ENCODE data around the gene IL16.
"Not testable (repeated sequence)": the region's sequence is repeated elsewhere in the genome, so short reads cannot be mapped to it uniquely, and the experiment has no call there.

Gene IL16

DNA sequence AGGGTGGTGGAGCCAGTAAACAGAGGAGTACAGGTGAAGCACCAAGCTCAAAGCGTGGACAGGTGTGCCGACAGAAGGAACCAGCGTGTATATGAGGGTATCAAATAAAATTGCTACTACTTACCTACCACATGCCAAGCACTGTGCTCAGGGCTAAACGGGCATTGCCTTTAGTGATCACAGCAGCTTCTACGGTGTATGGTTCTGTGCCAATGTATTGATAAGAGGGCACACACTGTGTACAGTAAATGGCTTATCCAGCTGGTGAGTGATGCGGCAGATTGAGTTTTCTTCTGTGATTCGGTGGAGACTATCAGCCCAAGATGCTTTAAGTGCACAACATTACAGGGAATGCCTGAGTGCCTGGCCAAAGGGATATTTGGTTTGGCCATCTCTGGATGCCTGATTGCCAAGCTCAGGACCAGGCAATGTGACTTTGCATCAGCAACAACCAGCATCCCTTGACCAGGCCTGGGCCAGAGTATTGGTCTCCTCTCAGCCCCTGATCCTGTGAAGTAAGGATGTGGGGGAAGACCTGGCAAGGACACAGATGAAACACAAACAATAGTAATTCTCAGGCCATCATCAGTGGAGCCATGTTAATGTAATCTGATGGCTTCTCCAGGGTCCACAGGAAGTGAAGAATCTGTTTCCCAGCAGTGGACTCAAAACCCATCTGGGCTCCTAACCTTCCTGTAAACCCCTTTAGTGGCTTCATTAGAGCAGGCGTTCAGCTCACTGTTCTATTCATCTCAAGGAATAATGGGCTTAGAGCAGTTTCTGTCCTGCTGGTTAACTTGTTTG, 113.2 kb downstream of the IL16 start:
- DNase-seq (ENCODE audit: low read depth in 2 of 3, low spot score in 2 of 3), result no peak

DNA sequence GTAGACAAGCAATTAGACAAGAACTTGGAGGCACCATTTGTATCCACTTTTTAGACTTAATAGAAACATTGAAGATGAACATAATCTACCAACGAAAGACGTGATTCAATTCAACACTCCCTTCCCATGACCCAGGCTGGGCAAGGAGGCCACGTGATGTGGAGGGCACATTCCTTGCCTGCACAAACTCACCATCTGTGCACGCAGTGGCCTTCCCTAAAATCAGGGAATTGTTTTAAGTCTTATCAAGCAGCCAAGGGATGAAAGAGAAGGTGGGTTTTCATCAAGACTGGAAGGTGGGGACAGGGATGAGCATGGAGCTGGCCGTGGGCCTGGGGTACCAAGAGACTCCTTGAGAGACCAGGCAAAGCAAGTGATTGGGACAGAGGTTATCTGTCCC, 113.8 kb downstream of the IL16 start:
- DNase-seq (ENCODE audit: low read depth in 2 of 3, low spot score in 2 of 3), result no peak

DNA sequence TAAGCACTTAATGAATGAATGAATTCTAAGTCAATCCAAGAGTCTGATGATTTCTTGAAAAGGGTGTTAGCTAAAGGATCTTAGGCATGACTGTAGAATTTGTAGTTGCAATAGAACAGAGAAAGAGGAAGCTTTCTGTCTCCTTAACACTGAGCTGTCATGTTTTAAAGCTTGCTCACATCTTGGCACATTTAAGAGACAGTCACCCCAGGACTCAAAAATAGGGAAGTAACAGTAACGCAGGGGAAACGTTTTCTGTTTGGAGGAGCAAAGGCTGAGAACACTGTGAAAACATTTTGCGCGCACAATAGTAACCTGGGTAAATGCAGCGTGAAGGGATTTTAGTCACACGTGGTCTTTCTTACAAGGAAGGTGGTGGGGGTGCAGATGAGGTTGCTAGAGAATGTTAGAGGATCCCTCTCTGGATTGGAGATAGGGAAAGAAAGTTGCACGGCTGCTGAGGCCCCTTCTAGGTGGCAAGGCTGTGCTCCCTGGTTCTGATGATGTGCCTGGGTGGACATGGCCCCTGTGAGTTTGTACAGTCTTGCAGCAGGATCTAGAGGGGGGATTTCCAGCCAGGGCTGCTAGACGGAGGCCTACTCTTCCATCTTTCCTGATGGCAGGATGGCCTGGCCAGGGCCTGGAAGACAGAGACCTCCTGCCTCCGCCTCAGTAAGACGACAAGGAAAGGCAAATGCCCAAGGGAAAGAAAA, 115.2 kb downstream of the IL16 start:
- no peak for DNase-seq (ENCODE audit: low read depth in 2 of 3, low spot score in 2 of 3)

DNA sequence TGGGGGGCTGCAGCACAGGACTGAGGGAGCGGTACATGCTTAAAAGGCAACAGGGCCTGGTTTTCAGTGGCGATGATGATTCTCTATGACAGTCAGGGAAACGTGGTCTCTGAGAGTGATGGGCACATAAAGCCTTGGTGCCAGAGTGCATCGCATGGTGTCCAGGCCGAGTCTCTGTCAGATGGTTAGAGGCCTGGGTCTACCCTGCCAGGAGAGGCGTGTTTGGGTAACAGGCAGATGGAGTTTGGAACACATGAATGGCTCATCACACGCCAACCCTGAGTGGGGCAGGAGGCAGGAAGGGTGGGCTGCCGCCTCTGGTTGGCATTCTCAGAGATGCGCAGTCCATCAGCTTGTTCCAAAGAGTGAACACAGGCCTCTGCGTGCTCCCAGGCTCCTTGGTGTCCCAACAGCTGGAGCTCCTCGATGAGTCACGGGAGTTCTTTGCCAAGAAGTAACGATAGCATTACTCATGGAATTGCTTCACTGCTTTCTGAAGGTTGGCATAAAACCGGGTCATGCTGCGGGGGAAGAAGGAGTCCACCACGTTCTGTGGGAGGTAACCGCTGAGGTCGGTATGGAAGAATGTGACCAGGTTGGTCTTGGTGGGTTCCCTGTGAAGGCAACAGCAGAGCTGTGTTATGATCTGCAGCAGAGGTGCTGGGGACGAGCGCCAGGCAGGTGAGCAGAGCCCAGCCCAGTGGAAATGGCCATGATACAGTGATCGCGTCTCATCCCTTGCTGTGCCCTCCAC, 116.3 kb downstream of the IL16 start:
- DNase-seq (ENCODE audit: low read depth in 2 of 3, low spot score in 2 of 3), result no peak

DNA sequence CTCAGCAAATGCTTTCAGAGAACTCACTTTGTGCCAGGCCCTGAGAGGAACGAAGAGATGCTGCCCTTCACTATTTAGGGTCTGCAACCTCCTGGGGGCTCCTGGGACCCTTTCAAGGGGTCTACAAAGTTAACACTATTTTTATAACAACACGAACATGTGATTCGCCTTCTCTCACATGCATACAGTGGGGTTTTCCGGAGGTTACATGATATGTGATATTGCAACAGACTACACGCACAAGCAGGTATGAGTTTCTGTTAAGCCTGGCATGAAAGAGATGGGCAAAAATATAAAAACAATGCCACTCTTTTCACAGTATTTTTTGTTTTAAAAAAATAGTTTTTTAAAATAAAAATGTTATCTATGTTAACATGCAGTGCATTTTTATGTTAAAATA, 117.0 kb downstream of the IL16 start:
- DNase-seq (ENCODE audit: low read depth in 2 of 3, low spot score in 2 of 3), result no peak

DNA sequence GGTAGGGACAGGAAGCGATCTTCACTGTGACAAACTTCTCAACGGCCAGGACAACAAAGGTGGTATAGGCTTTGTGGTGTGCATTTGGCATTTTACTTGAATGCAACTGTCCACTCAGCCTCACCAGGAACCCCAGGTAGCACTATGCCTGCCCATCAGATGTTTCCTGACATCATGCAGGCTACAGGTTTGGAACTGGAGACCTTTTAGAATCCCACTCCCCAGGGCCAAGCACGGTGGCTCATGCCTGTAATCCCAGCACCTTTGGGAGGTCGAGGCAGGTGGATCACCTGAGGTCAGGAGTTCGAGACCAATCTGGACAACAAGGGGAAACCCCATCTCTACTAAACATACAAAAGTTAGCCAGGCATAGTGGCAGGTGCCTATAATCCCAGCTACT, 117.7 kb downstream of the IL16 start:
- no peak for DNase-seq (ENCODE audit: low read depth in 2 of 3, low spot score in 2 of 3)

DNA sequence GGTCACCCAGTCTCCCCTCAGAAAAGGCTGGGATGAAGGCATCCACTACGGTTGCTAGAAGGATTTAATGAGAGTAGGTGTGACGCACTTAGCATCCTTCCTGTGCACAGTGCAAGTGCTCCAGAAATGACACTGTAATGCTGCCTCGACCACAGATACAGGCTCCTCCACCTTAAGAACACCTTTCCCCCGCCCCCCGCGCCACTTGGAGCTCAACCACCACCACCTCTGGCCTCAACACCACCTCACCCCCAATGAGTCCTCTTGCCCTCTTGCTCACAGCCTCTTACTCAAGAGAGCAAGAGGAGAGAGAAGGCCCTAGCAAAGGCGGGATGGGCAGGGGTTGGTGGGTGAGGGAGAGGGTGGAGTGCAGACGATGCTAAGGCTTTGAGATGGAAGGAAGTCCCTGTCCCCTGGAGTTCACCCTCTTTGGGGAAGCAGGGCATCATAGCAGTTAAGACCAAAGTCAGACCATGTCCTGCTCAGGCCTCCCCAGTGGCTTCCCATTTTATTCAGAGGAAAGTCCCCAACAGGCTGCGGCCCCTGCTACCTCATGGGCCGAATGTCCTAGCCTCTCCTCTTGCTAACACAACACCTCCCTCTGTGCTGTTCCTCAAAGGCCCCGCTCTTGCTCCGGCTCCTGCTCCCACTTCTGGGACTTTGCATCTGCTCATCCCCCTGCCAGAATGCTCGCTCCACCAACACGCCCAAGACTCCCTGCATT, 118.9 kb downstream of the IL16 start:
- no peak for DNase-seq (ENCODE audit: low read depth in 2 of 3, low spot score in 2 of 3)

DNA sequence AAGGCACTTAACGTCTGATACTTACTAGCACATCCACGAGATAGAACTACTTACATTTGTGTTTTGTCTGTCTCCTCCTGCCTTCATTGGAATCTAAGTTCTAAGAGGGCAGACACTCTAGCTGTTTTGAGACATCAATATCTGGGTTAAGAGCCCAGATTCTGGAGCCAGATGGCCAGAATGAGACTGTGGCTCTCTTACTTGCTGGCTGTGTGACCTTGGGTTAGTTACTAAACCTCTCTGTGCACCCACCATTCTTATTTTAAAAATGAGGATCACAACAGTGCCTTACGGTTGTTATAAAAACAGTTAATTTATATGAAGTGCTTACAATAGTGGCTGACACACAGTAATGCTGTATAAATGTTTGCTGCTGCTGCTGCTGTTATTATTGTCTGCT, 119.6 kb downstream of the IL16 start:
- no peak for DNase-seq (ENCODE audit: low read depth in 2 of 3, low spot score in 2 of 3)

DNA sequence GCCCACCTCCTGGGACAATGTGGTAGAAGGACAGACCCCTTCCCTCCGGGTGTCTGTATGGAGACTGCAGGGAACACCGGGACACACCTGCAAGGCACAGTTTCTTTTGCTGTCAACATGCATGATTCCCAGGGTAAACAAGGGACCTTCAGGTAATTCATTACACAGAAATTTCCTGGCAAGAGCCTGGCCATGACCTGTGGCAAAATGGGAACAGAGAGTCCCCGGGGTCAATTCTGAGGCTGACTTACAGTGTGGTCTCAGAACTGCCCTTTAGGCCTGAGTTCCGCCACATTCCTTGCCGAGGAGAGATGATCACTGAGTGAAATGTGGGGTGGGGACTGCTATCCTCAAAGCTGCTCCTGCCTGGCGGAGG, 121.0 kb downstream of the IL16 start:
- DNase-seq (ENCODE audit: low read depth in 2 of 3, low spot score in 2 of 3), result no peak

DNA sequence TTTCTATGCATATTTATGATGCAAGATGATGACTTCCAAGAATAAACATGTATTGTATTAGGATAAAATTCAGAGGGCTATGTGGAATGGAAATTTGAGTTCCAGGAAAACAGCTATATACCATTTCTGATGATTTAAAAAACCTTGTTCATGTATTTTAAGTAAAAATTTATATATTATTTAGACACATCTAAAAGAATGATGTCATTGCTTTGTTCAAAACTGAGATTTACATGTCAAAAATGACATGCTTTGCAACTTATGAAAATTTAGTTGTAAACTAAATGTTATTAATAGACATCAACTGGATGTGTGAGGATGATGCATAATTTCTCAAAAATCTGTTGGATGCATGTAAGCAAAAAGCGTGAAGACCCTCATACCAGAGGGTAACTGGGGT, 125.0 kb downstream of the IL16 start:
- DNase-seq (ENCODE audit: low read depth in 2 of 3, low spot score in 2 of 3), result no peak

DNA sequence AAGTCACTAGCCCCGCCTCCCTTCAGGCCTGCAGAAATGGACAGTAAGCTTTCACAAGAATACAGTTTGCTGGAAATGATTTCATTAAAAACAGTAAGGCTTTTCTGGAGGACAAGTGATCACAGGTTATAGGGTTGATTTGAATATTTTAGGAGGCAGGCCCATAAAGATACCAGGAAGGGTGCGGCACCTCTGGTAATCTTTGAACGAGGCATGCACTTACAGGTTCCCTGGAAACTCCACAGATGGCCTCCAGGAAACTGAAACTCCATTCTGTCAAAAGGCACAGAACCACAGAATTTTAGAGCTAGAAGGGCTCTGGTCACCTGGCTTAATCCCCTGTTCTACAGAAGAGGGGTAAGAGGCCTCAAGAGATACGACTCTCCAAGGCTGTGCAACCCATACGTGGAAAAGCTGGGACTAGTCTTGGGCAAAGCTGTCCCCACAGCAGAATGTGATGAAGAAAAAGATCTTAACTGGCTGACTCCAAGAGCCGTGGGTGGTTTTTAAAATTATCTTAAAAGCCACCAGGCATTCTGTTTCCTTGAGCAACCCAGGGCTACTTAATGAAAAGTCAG, 126.1 kb downstream of the IL16 start:
- DNase-seq (ENCODE audit: low read depth in 2 of 3, low spot score in 2 of 3), result no peak

DNA sequence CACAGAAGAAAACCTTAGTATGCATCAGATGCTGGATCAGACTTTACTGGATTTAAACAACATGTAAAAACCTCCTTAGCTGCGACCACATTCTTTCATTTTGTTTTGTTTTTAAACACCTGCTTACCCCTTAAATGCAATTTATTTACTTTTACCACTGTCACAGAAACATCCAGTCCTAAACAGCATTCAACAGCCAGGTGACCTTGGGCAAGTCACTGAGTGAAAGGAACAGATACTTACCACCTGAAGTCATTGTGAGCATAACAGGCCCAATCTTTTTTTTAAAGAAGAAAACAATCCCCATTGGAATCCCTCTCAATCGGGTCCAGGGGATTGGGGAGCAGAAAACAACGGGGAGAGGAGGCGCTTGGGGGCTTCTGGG, 126.9 kb downstream of the IL16 start:
- no peak for DNase-seq (ENCODE audit: low read depth in 2 of 3, low spot score in 2 of 3)

DNA sequence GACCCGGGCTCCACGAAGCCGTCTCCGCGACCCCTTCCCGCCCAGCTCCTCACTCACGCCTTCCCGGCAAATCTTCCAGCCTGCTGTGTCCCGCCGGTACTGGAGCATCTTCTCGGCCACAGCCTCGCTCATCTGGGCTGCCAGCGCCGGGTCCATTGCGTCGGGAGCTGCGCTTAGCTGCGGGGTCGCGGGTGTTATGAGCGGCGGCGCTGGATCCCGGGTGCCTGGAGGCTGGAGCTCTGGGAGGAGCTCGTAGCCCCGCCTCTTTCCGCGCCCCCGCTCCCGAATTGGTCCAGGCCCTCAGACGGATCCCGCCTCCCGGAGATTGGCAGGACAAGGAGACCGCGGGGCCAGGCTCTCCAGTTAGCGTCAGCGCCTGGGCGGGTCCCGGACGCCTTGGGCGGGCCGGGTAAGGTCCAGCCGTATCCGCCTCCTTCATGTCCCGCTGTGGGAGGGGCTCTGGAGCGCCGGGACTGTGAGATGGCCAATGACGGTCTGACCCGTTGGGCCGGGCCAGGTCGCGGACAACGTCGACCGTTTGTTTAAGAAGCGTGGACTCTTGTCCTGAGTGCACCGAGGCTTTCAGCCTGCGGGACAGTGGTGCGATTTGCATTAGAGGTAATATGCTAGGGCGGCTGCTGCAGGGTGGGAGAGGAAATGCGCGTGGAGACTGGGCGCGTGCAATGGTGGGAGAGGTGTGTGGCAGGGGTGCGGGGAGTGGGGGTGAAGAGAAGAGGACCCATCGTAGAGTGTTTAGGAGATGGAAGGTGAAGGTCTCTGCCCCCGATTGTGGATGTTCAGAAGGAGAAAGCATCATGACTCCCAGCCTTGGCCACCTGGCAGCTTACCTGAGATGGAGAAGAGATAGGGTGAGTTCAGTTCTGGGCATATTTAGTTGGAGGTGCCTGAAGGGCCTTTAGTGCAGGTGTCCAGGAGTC, 127.5 kb downstream of the IL16 start, which contains the start of gene STARD5:
STARD5 (minus strand) TSS at position 198 of the 938 bp plus-strand sequence; CDS start at position 156, 42 bp downstream.
- peak; percentile 92 to 97 (median 94) for DNase-seq (ENCODE audit: low read depth in 2 of 3, low spot score in 2 of 3)

DNA sequence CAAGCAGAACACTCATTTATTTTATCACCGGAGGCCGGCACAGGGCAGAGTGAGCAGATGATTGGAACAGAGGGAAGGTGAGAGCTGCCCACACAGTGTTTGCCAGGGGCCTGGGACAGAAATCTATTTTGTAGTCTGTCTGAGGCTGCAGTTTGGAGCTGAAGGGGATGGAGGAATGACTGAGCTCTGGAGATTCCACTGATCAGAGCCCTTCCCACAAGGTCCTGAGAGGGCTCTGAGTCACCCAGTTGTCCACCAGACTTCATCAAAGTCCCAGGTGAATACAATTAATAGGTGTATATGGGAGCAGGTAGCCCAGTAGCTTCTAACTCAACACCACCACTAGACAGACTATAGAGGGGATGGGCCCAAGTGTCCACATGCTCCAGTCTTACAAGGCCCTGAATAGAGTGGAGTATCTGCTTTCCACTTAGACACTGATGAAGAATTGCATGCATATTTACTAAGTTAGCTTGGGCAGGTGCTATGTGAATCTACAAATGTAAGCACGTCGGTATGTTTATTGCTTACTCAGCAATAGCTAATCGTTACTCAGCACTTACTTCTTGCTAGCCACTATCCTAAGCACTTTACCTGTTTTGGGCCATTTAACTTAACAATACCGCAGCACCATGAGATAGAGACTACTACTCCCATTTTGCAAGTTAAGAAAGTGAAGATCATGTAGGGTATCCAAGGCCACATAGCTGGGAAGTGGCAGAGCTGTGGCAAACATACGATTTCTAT, 130.0 kb downstream of the IL16 start:
- DNase-seq (ENCODE audit: low read depth in 2 of 3, low spot score in 2 of 3), result no peak

DNA sequence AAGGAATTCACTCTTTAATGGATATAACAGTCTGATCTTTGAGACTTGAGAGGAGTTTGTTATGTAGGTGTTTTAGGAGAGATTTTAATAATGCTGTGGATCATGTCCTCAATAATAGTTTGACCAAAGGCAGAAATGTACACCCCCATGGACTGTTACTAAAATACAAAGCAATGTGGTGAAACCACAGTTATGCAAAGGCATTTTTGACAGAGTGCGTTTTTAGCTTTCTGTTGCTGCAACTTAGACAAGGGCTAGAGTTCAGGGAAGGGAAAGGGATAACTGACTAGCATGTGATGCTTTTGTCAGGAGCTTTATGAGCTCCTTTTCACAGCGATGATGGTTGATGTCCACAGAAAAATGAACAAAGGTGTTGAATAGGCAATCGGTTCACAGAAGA, 130.8 kb downstream of the IL16 start:
- no peak for DNase-seq (ENCODE audit: low read depth in 2 of 3, low spot score in 2 of 3)

DNA sequence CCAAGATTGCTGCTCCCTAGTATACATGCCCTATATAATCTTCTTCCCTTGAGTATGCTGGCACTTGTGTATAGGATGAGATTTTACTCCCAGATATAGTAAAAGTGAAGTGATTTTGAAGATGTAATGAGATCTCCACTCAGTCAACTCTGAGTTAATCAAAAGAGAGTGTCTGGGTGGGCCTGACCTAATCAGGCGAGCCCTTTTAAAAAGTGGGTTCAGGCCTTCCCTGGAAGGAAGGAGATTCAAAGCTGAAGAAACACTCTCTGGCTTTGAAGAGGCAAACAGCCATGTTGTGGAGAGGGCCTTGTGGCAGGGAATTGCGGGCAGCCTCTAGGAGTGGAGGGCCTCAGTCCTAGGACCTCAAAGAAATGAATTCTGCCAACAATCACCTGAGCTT, 132.8 kb downstream of the IL16 start:
- DNase-seq (ENCODE audit: low read depth in 2 of 3, low spot score in 2 of 3), result no peak

DNA sequence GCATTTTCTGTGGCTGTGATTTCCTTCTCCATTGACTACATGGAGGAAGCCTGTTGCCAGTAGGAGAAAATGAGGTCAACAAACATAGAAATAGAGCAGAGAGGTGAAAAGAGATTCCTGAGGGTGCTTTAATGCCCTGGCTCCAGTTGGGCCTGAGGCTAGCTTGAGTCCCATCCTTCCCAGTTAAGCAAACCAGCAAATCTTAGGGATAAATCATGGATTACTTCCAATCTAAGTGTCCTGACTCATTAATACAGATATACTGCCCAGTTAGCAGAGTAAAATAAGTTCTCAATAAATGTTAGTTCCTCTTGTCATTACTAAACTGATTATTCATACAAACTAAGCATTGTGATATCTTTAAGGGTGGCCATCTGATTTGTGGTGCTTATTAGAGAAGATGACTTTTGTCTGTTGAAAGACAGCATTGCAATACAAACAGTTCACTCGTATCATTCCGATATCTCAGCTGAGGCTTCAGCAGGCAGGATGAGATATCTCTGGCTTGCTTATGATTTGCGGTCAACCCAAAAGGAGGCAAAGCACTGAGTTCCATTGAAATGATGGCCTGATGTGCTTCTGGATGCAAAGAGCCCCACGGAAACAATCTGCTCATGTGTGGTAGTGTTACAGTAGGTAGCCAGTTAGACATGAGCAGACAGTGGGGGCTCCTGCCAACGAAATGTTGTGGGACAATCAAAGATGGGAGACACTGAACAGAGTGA, 133.8 kb downstream of the IL16 start:
- DNase-seq (ENCODE audit: low read depth in 2 of 3, low spot score in 2 of 3), result no peak

DNA sequence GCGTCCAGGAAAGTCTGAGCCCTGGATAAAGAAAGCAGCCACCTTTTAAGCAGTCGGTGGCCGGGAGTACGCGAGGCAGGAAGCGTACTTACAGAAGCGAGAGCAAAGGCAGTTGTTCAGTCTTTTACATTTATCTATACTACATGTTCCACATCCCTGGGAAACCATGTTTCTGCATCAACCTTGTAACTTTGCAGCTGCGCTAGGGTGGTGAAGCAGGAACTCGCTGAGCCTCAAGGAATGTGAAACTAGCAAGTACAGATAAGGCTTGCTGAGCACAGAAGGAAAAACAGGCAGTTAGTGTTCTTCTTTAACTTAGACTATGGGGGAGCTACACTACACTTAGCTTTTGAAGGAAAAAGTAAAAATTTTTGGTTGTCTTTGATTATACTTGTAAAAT, 134.5 kb downstream of the IL16 start:
- not testable (repeated sequence) for DNase-seq (ENCODE audit: low read depth in 2 of 3, low spot score in 2 of 3)

Data from activated CD8-positive, alpha-beta memory T cell treated with anti-CD3 and anti-CD28 coated beads for 48 hours (primary cell).